Measurements from ENCODE around the gene TSHZ2. TPM values are rescaled to one million over a fixed set of nuclear protein-coding genes. Genes with fewer than 3 reads are reported as not detected.
"Not testable (repeated sequence)": the region's sequence is repeated elsewhere in the genome, so short reads cannot be mapped to it uniquely, and the experiment has no call there.

The TSHZ2 gene
- total RNA-seq, 1 donor from 2014 or later = 9.9 TPM

DNA sequence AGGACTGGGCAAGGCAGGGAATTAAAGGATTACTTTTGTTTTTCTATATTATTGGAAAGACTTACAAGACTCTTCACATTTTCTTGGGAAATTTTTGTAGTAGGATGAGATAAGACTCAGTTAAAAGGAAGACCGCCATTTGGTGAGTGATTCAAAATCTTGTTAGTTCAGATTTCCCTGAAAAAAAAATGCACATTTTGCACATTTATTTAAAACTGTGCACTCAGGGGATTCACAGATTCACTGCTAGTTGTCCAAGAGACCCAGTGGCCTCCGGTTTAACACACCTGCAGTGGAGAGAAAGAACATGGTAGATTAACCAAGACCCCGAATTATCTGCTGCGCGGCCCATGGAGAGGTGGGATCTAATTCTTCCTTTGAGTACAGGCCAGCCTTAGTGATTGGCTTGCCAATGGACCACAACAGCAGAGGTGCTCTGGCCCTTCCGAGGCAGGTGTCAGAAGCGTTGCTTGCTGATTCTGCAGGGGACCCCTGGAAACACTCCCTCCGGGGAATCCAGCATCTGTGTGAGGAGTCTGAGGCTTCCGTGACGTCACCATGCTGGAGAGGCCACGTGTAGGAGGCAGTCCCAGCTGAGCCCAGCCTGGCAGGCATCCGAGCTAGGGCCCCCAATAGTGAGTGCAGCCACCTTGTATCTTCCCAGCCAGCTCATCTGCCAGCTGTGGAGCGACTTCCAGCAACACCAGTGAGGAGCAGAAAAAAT lies 552.6 kb downstream of the TSHZ2 start:
- no peak overlapping the region for H3K4me3 ChIP-seq (ENCODE audit: low read length in 3 of 3)
- no peaks in the 10 kb centered on the region for H3K4me1 ChIP-seq (ENCODE audit: control insufficient read depth in 3 of 3, insufficient read depth in 3 of 3, low read length in 3 of 3)
- no peak overlapping the region for H3K9ac ChIP-seq (ENCODE audit: low read depth in 1 of 3, low read length in 3 of 3)
- no peak overlapping the region for H3K27ac ChIP-seq (ENCODE audit: low read depth, low read length)
- no peaks in the 10 kb centered on the region for H3K9me3 ChIP-seq (ENCODE audit: control insufficient read depth in 3 of 3, low read length in 3 of 3)
- H3K36me3 ChIP-seq (ENCODE audit: control insufficient read depth in 3 of 3, insufficient read depth in 3 of 3, low read length in 3 of 3) = no peaks in the 10 kb centered on the region
- H3K27me3 ChIP-seq (ENCODE audit: control insufficient read depth in 3 of 3, insufficient read depth in 3 of 3, low read length in 3 of 3) = no peaks in the 10 kb centered on the region

DNA sequence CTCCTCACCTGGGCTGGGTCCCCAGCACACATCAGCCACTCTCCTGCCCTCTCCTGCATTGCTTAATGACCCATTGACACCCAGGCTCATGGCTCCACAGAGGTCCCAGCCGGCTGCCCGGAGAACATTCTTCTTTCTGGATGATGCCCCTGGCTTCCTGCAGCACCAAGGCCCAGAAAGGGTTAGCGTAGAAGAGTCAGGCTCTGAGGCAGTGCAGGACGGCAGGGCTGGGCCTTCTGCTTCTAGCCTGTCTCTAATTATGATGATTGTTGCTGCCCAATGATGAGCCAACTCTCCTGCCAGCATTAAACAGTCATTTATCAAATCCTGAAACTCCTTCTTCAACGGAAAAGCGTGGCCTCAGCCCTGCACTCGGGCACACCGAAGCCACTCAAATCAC lies 555.0 kb downstream of the TSHZ2 start:
- H3K27ac ChIP-seq (ENCODE audit: low read depth, low read length) = no peak overlapping the region
- H3K36me3 ChIP-seq (ENCODE audit: control insufficient read depth in 3 of 3, insufficient read depth in 3 of 3, low read length in 3 of 3) = no peaks in the 10 kb centered on the region
- no peaks in the 10 kb centered on the region for H3K27me3 ChIP-seq (ENCODE audit: control insufficient read depth in 3 of 3, insufficient read depth in 3 of 3, low read length in 3 of 3)
- no peaks in the 10 kb centered on the region for H3K4me1 ChIP-seq (ENCODE audit: control insufficient read depth in 3 of 3, insufficient read depth in 3 of 3, low read length in 3 of 3)
- no peak overlapping the region for H3K4me3 ChIP-seq (ENCODE audit: low read length in 3 of 3)
- H3K9me3 ChIP-seq (ENCODE audit: control insufficient read depth in 3 of 3, low read length in 3 of 3) = no peaks in the 10 kb centered on the region
- H3K9ac ChIP-seq (ENCODE audit: low read depth in 1 of 3, low read length in 3 of 3) = no peak overlapping the region

GRCh38 chr20:53529658-53530057 lies 557.5 kb downstream of the TSHZ2 start:
- H3K4me3 ChIP-seq (ENCODE audit: low read length in 3 of 3) = no peak overlapping the region

DNA sequence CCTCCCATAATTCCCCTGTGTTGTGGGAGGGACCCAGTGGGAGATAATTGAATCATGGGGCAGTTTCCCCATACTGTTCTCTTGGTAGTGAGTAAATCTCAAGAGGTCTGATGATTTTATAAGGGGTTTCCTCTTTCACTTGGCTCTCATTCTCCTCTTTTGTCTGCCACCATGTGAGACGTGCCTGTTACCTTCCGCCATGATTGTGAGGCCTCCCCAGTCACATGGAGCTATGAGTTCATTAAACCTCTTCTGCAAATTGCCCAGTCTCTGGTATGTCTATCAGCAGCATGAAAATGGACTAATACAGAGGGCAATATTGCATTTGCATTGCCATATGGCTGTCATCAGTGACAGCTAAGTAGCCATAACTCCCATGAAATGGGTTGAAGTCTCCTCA lies 558.3 kb downstream of the TSHZ2 start:
- Histone ChIP-seq H3K27me3 (ENCODE audit: control insufficient read depth in 3 of 3, insufficient read depth in 3 of 3, low read length in 3 of 3) (no peaks in the 10 kb centered on the region), H3K4me1 (ENCODE audit: control insufficient read depth in 3 of 3, insufficient read depth in 3 of 3, low read length in 3 of 3) (no peaks in the 10 kb centered on the region), H3K4me3 (ENCODE audit: low read length in 3 of 3) (no peak overlapping the region), H3K27ac (ENCODE audit: low read depth, low read length) (no peak overlapping the region), H3K36me3 (ENCODE audit: control insufficient read depth in 3 of 3, insufficient read depth in 3 of 3, low read length in 3 of 3) (no peaks in the 10 kb centered on the region), H3K9ac (ENCODE audit: low read depth in 1 of 3, low read length in 3 of 3) (no peak overlapping the region), H3K9me3 (ENCODE audit: control insufficient read depth in 3 of 3, low read length in 3 of 3) (no peaks in the 10 kb centered on the region)

More at GRCh38 chr20:53529658-53530057, 557.5 kb downstream of the TSHZ2 start:
- no peaks in the 10 kb centered on the region for H3K36me3 ChIP-seq (ENCODE audit: control insufficient read depth in 3 of 3, insufficient read depth in 3 of 3, low read length in 3 of 3)
- H3K27me3 ChIP-seq (ENCODE audit: control insufficient read depth in 3 of 3, insufficient read depth in 3 of 3, low read length in 3 of 3) = no peaks in the 10 kb centered on the region
- no peak overlapping the region for H3K27ac ChIP-seq (ENCODE audit: low read depth, low read length)
- no peaks in the 10 kb centered on the region for H3K9me3 ChIP-seq (ENCODE audit: control insufficient read depth in 3 of 3, low read length in 3 of 3)
- H3K9ac ChIP-seq (ENCODE audit: low read depth in 1 of 3, low read length in 3 of 3) = no peak overlapping the region
- H3K4me1 ChIP-seq (ENCODE audit: control insufficient read depth in 3 of 3, insufficient read depth in 3 of 3, low read length in 3 of 3) = no peaks in the 10 kb centered on the region

DNA sequence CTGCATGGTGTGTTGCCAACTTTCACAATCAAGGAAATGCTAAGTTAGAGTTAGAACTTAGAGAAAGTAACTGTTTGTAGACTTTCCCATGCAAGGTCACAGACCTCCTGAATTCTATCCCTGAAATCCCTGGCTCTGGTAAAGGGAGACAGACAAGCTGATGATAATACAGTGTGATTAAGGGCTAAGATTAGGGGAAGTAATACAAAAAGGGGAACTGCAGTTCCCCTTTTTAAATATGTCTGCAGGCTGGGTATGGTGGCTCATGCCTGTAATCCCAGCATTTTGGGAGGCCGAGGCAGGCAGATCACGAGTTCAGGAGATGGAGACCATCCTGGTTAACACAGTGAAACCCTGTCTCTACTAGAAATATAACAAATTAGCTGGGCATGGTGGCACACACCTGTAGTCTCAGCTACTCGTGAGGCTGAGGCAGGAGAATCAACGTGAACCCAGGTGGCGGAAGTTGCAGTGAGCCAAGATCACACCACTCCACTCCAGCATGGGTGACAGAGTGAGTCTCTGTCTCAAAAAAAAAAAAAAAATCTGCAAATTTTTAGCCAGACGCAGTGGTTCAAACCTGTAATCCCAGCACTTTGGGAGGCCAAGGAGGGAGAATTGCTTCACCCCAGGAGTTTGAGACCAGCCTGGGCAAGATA lies 560.6 kb downstream of the TSHZ2 start:
- not testable (repeated sequence) for H3K36me3 ChIP-seq (ENCODE audit: control insufficient read depth in 3 of 3, insufficient read depth in 3 of 3, low read length in 3 of 3); H3K9ac ChIP-seq (ENCODE audit: low read depth in 1 of 3, low read length in 3 of 3); H3K4me3 ChIP-seq (ENCODE audit: low read length in 3 of 3); H3K27me3 ChIP-seq (ENCODE audit: control insufficient read depth in 3 of 3, insufficient read depth in 3 of 3, low read length in 3 of 3); H3K4me1 ChIP-seq (ENCODE audit: control insufficient read depth in 3 of 3, insufficient read depth in 3 of 3, low read length in 3 of 3); H3K27ac ChIP-seq (ENCODE audit: low read depth, low read length); H3K9me3 ChIP-seq (ENCODE audit: control insufficient read depth in 3 of 3, low read length in 3 of 3)

- Histone ChIP-seq H3K36me3 (ENCODE audit: control insufficient read depth in 3 of 3, insufficient read depth in 3 of 3, low read length in 3 of 3) (no peaks in the 10 kb centered on the region), H3K27ac (ENCODE audit: low read depth, low read length) (no peak overlapping the region), H3K4me1 (ENCODE audit: control insufficient read depth in 3 of 3, insufficient read depth in 3 of 3, low read length in 3 of 3) (no peaks in the 10 kb centered on the region), H3K4me3 (ENCODE audit: low read length in 3 of 3) (no peak overlapping the region), H3K27me3 (ENCODE audit: control insufficient read depth in 3 of 3, insufficient read depth in 3 of 3, low read length in 3 of 3) (no peaks in the 10 kb centered on the region), H3K9ac (ENCODE audit: low read depth in 1 of 3, low read length in 3 of 3) (no peak overlapping the region), H3K9me3 (ENCODE audit: control insufficient read depth in 3 of 3, low read length in 3 of 3) (no peaks in the 10 kb centered on the region)
These were observed 561.3 kb downstream of the TSHZ2 start for GRCh38 chr20:53533500-53533899.

DNA sequence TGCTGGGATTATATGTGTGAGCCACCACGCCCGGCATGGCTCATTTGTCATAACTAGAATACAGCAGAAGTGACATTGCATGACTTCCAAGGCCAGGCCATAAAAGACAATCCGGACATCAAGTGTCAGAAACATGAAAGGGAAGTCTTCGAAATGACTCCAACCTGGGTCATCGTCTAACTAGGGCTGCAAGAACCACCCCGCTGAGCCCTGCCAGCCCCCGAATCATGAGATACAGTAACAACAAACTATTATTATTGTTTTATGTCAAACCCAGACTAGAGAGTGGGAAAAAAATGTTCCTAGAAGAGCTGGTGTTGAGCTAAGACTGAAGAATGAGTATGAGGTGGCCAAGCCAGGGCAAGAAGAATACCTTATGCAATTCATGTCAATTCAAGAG lies 561.9 kb downstream of the TSHZ2 start:
- H3K36me3 ChIP-seq (ENCODE audit: control insufficient read depth in 3 of 3, insufficient read depth in 3 of 3, low read length in 3 of 3) = no peaks in the 10 kb centered on the region
- no peak overlapping the region for H3K4me3 ChIP-seq (ENCODE audit: low read length in 3 of 3)
- no peaks in the 10 kb centered on the region for H3K4me1 ChIP-seq (ENCODE audit: control insufficient read depth in 3 of 3, insufficient read depth in 3 of 3, low read length in 3 of 3)
- H3K9me3 ChIP-seq (ENCODE audit: control insufficient read depth in 3 of 3, low read length in 3 of 3) = no peaks in the 10 kb centered on the region
- no peak overlapping the region for H3K27ac ChIP-seq (ENCODE audit: low read depth, low read length)
- no peak overlapping the region for H3K9ac ChIP-seq (ENCODE audit: low read depth in 1 of 3, low read length in 3 of 3)
- H3K27me3 ChIP-seq (ENCODE audit: control insufficient read depth in 3 of 3, insufficient read depth in 3 of 3, low read length in 3 of 3) = no peaks in the 10 kb centered on the region

- Histone ChIP-seq H3K27me3 (ENCODE audit: control insufficient read depth in 3 of 3, insufficient read depth in 3 of 3, low read length in 3 of 3) (no peaks in the 10 kb centered on the region), H3K9ac (ENCODE audit: low read depth in 1 of 3, low read length in 3 of 3) (no peak overlapping the region), H3K36me3 (ENCODE audit: control insufficient read depth in 3 of 3, insufficient read depth in 3 of 3, low read length in 3 of 3) (no peaks in the 10 kb centered on the region), H3K4me3 (ENCODE audit: low read length in 3 of 3) (no peak overlapping the region), H3K27ac (ENCODE audit: low read depth, low read length) (no peak overlapping the region), H3K9me3 (ENCODE audit: control insufficient read depth in 3 of 3, low read length in 3 of 3) (no peaks in the 10 kb centered on the region), H3K4me1 (ENCODE audit: control insufficient read depth in 3 of 3, insufficient read depth in 3 of 3, low read length in 3 of 3) (no peaks in the 10 kb centered on the region)
These were observed 563.7 kb downstream of the TSHZ2 start for GRCh38 chr20:53535878-53536277.

- H3K27me3 ChIP-seq (ENCODE audit: control insufficient read depth in 3 of 3, insufficient read depth in 3 of 3, low read length in 3 of 3); H3K4me3 ChIP-seq (ENCODE audit: low read length in 3 of 3); H3K36me3 ChIP-seq (ENCODE audit: control insufficient read depth in 3 of 3, insufficient read depth in 3 of 3, low read length in 3 of 3); H3K9me3 ChIP-seq (ENCODE audit: control insufficient read depth in 3 of 3, low read length in 3 of 3); H3K27ac ChIP-seq (ENCODE audit: low read depth, low read length); H3K9ac ChIP-seq (ENCODE audit: low read depth in 1 of 3, low read length in 3 of 3); H3K4me1 ChIP-seq (ENCODE audit: control insufficient read depth in 3 of 3, insufficient read depth in 3 of 3, low read length in 3 of 3): not testable (repeated sequence)
These were observed 564.2 kb downstream of the TSHZ2 start for GRCh38 chr20:53536382-53536781.

DNA sequence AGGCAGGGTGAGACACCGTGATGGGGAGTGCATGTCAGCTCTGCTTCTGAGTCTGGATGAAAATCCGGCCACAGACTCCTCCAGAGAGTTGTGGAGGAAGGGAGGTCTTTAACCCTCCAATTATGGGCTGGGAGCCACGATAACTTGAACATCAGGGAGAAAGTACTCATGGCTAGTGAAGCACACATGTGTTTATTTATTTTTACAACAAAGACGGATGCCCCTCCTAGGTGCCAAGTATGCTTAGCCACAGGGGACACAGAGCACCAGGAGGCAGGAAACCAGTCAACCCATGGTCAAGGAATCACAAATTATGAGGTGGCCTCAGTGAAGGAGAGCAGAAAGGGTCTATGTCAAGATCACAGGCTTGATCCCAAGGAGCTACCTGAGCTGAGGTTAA lies 567.4 kb downstream of the TSHZ2 start:
- H3K27me3 ChIP-seq (ENCODE audit: control insufficient read depth in 3 of 3, insufficient read depth in 3 of 3, low read length in 3 of 3) = no peaks in the 10 kb centered on the region
- H3K9ac ChIP-seq (ENCODE audit: low read depth in 1 of 3, low read length in 3 of 3) = no peak overlapping the region
- H3K4me3 ChIP-seq (ENCODE audit: low read length in 3 of 3) = no peak overlapping the region
- no peak overlapping the region for H3K27ac ChIP-seq (ENCODE audit: low read depth, low read length)
- H3K9me3 ChIP-seq (ENCODE audit: control insufficient read depth in 3 of 3, low read length in 3 of 3) = no peaks in the 10 kb centered on the region
- H3K4me1 ChIP-seq (ENCODE audit: control insufficient read depth in 3 of 3, insufficient read depth in 3 of 3, low read length in 3 of 3) = no peaks in the 10 kb centered on the region
- H3K36me3 ChIP-seq (ENCODE audit: control insufficient read depth in 3 of 3, insufficient read depth in 3 of 3, low read length in 3 of 3) = no peaks in the 10 kb centered on the region

All from skeletal muscle tissue (tissue), 4 donors.